Fibroblast of the aortic adventitia (primary cell): ENCODE data around the gene FAM20C. TPM values are rescaled to one million over a fixed set of nuclear protein-coding genes. Genes with fewer than 3 reads are reported as not detected.

Experiments used
- DNase-seq: peaks from one replicate; pipeline ENCODE4 v3.0.0-alpha.2; 2010; ENCODE audit warnings: low read depth
- H3K4me3 ChIP-seq: 2 replicates; pipeline ENCODE4 v1.5.1; 2011; ENCODE audit warnings: low read depth, mild to moderate bottlenecking, control low read depth, low read length, moderate library complexity
- total RNA-seq: library from RNA; depleted of rRNA; stranded (reverse); fragments of >200 nt; gene quantifications from 2 replicates; pipeline ENCODE4 v1.2.3, GENCODE V29; 2012; ENCODE audit warnings: low replicate concordance
- TF ChIP-seq, protein P1 (sequence below): IDR thresholded peaks from 2 replicates; pipeline ENCODE4 v1.5.1; 2011; ENCODE audit warnings: mild to moderate bottlenecking, low read length, control low read depth, inconsistent platforms; ENCODE audit not compliant: insufficient read depth

The FAM20C gene
- total RNA-seq, 1 donor, result 55.5 TPM

DNA sequence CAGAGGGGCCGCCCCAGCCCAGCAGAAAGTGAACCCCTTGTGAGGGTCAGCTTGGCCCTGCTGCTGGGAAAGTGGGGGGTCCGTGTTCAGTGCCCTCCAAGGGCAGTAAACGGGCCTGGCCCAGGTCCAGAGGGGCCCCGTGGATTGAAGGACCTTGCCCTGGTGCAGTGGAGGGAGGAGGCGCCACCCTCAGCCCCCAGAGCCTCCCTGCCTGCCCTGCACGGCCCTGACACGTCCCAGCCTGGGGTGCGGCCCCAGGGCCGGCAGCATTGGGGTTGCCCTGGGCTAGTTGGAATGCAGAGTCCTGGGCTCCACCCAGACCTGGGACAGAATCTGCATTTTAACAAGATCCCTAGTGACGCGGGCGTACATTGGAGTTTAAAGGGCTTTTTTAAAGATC is 54.8 kb downstream of the FAM20C start:
- DNase-seq, result no peak
- no peak overlapping the region for H3K4me3 ChIP-seq
- TF ChIP-seq, protein P1, sequence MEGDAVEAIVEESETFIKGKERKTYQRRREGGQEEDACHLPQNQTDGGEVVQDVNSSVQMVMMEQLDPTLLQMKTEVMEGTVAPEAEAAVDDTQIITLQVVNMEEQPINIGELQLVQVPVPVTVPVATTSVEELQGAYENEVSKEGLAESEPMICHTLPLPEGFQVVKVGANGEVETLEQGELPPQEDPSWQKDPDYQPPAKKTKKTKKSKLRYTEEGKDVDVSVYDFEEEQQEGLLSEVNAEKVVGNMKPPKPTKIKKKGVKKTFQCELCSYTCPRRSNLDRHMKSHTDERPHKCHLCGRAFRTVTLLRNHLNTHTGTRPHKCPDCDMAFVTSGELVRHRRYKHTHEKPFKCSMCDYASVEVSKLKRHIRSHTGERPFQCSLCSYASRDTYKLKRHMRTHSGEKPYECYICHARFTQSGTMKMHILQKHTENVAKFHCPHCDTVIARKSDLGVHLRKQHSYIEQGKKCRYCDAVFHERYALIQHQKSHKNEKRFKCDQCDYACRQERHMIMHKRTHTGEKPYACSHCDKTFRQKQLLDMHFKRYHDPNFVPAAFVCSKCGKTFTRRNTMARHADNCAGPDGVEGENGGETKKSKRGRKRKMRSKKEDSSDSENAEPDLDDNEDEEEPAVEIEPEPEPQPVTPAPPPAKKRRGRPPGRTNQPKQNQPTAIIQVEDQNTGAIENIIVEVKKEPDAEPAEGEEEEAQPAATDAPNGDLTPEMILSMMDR, result no peak

DNA sequence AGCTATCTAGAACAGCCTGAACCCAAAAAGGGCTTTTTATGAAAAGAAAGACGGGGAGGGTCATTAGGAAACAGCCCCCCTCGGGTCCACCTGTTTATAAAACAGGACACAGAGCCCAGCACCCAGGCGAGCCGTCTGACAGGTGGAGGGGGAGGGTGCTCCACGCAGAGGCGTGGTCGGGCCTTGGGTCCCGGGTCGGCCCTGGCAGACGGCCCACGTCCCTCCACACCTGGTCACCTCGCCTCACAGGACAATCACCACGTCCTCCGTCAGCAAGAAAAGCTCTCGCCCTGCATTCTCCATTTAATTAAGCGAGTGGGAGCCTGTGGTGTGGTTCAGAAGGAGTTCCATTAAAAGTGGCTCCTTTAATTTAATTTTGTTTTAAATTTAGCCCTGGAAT is 55.3 kb downstream of the FAM20C start:
- TF ChIP-seq, protein P1, result no peak
- DNase-seq, result no peak
- no peak overlapping the region for H3K4me3 ChIP-seq

DNA sequence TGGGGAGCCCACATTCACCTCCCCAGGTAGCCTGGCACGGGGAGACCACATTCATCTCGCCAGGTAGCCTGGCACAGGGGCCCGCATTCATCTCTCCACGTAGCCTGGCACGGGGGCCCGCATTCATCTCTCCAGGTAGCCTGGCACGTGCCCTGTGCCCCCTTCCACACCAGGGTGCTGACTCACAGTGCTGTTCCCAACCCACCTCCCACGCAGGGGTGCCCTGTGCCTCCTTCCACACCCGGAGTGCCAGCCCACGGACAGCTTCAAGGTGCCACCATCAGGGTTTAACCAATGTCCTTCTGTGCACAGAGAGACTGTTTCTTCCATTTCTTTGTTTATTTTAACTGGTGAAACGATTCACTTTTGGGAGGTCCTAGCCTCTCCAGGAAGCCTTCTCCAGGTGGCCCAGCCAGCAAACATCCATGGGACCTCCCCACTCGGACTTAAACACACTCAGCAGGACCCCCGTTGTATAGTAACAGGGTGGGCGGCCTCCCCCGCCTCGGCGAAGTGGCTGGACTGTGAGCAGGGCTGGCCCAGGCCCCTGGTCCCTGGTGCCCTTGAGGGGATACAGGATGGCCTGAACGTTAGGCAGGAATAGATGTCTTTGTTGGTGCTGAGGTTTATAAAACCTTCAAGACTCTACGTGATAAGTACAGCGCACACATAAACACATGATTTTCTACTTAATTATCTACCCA is 56.5 kb downstream of the FAM20C start:
- H3K4me3 ChIP-seq, result no peak overlapping the region
- no peak for DNase-seq
- TF ChIP-seq, protein P1, result no peak

DNA sequence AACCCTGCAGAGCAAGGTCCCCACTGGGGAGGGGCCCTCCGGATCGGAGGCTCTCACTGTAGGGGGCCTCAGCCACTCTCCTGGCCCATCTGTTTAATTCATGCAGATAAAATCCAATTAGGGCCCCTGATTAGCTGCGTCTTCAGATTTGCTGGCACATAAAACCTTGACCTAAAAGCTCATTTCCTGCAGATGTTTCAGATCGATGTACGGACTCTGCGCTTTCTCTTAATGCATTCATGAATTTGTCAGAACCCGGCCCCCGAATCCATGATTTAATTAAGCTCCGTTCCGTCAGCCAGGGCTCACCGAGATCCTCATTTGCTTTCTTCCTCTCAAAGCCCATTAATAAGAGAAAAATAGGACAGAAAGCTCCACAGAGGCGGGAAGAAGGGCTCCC is 57.6 kb downstream of the FAM20C start:
- TF ChIP-seq, protein P1, result no peak
- H3K4me3 ChIP-seq, result no peak overlapping the region
- no peak for DNase-seq

DNA sequence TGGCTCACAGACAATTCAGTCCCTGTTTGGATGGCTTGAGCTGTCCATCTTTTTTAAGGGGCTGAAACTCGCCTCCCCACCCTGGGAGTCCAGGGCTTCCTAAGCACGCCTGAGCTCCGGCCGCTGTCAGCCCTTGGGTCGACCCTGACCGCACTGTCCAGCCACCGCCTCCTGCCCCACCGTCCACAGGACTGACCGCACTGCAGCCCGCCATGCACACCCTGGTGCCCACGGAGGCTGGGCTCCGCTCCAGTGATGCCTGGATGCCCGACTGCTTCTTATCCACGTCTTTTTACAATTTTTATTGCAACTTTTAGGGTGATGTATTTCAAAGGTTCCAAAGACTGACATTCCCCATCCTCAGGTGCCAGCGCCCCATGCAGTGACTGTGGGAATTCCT is 58.2 kb downstream of the FAM20C start:
- no peak overlapping the region for H3K4me3 ChIP-seq
- TF ChIP-seq, protein P1, result no peak
- DNase-seq, result no peak

DNA sequence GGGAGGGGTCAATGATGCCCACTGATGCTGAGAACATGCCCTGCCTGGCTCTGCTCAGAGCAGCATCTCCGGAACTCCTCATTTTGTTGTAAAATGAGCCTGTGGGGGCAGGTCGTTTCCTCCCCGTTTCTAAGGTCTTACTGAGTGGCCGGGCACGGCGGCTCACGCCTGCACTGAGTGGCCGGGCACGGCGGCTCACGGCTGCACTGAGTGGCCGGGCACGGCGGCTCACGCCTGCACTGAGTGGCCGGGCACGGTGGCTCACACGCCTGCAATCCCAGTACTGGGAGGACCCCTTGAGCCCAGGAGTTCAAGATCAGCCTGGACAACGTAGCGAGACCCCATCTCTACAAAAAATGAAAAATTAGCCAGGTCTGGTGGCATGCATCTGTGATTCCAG is 58.6 kb downstream of the FAM20C start:
- DNase-seq, result no peak
- TF ChIP-seq, protein P1, result no peak
- H3K4me3 ChIP-seq, result no peak overlapping the region
